Activated CD8-positive, alpha-beta T cell treated with anti-CD3 and anti-CD28 coated beads for 36 hours (primary cell): Measurements from ENCODE around the gene FMN1. TPM values are rescaled to one million over a fixed set of nuclear protein-coding genes. Genes with fewer than 3 reads are reported as not detected.

Experiments used
- ATAC-seq: fragments of 200-7000 bp; cut with Tn5 transposase; one replicate; pipeline ENCODE4 v1.10.0; 2021; ENCODE audit warnings: mild to moderate bottlenecking, moderate library complexity
- CTCF ChIA-PET: fragments of 350-600 bp; sonication (Branson Sonifier 250); formaldehyde crosslinking; loops from one replicate; lab custom pipeline; 2021; ENCODE audit warnings: antibody characterized with exemption; lab: Charles Lee
- POLR2A ChIA-PET: fragments of 350-600 bp; sonication (Branson Sonifier 250); formaldehyde crosslinking; loops from one replicate; lab custom pipeline; 2021; ENCODE audit warnings: antibody characterized with exemption; lab: Charles Lee
- DNase-seq: peaks from one replicate; pipeline ENCODE4 v3.0.0-alpha.2; 2020
- H3K27ac Mint-ChIP-seq: one replicate; pipeline ENCODE4 v1.8.0; 2021; ENCODE audit warnings: mild to moderate bottlenecking, mixed read lengths
- H3K27me3 Mint-ChIP-seq: one replicate; pipeline ENCODE4 v1.8.0; 2021; ENCODE audit warnings: mixed read lengths
- H3K36me3 Mint-ChIP-seq: one replicate; pipeline ENCODE4 v1.8.0; 2021; ENCODE audit warnings: low read depth, mixed read lengths
- H3K4me1 Mint-ChIP-seq: one replicate; pipeline ENCODE4 v1.8.0; 2021; ENCODE audit warnings: low read depth, mixed read lengths
- H3K4me3 Mint-ChIP-seq: one replicate; pipeline ENCODE4 v1.8.0; 2021; ENCODE audit warnings: mild to moderate bottlenecking, moderate library complexity, mixed read lengths
- H3K9me3 Mint-ChIP-seq: one replicate; pipeline ENCODE4 v1.8.0; 2021; ENCODE audit warnings: mixed read lengths
- intact Hi-C: fragments of 100-400 bp; cut with micrococcal nuclease; formaldehyde crosslinking; loops from one replicate; pipeline ENCODE4 v1.10.0; 2022
- total RNA-seq, 2 experiments: library from RNA; stranded (reverse); gene quantifications; one replicate each; pipeline ENCODE4 v1.2.3, GENCODE V29; 2021
- TF ChIP-seq, protein P1 (sequence below): fragments of 200-600 bp; IDR thresholded peaks from one replicate; pipeline ENCODE4 v1.8.0; 2022; ENCODE audit warnings: antibody characterized with exemption, mild to moderate bottlenecking

FMN1 gene
- total RNA-seq, 2 experiments from 2014 or later, result 0.07 TPM; not detected in 1

GRCh38 chr15:32880642-32881041 is 313.9 kb downstream of the FMN1 start:
- no peaks in the 10 kb centered on the region for H3K27me3 Mint-ChIP-seq
- DNase-seq, result no peak
- no peak overlapping the region for H3K27ac Mint-ChIP-seq
- ATAC-seq, result no peak
- ChIA-PET POLR2A (no interaction called here), CTCF (no interaction called here)
- intact Hi-C loops, result loop anchor here (10.0 kb wide), 1 partner anchor 56 kb away; no protein-coding TSS in a partner anchor
- H3K36me3 Mint-ChIP-seq, result no peaks in the 10 kb centered on the region
- H3K4me3 Mint-ChIP-seq, result no peak overlapping the region
- no peaks in the 10 kb centered on the region for H3K4me1 Mint-ChIP-seq
- TF ChIP-seq, protein P1, sequence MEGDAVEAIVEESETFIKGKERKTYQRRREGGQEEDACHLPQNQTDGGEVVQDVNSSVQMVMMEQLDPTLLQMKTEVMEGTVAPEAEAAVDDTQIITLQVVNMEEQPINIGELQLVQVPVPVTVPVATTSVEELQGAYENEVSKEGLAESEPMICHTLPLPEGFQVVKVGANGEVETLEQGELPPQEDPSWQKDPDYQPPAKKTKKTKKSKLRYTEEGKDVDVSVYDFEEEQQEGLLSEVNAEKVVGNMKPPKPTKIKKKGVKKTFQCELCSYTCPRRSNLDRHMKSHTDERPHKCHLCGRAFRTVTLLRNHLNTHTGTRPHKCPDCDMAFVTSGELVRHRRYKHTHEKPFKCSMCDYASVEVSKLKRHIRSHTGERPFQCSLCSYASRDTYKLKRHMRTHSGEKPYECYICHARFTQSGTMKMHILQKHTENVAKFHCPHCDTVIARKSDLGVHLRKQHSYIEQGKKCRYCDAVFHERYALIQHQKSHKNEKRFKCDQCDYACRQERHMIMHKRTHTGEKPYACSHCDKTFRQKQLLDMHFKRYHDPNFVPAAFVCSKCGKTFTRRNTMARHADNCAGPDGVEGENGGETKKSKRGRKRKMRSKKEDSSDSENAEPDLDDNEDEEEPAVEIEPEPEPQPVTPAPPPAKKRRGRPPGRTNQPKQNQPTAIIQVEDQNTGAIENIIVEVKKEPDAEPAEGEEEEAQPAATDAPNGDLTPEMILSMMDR, result no peak
- H3K9me3 Mint-ChIP-seq, result no peaks in the 10 kb centered on the region

GRCh38 chr15:32879980-32880379 is 314.5 kb downstream of the FMN1 start:
- Mint-ChIP-seq H3K36me3 (no peaks in the 10 kb centered on the region), H3K4me1 (no peaks in the 10 kb centered on the region), H3K27ac (no peak overlapping the region), H3K4me3 (no peak overlapping the region), H3K9me3 (no peaks in the 10 kb centered on the region), H3K27me3 (peaks cover 3% of the 10 kb centered on the region)
- intact Hi-C loops, result loop anchor here (10.0 kb wide), 1 partner anchor 55 kb away; no protein-coding TSS in a partner anchor
- no peak for ATAC-seq
- CTCF ChIA-PET, result no interaction called here
- TF ChIP-seq, protein P1, result no peak
- POLR2A ChIA-PET, result no interaction called here
- no peak for DNase-seq

GRCh38 chr15:32878869-32879805 is 315.4 kb downstream of the FMN1 start:
- intact Hi-C loops, result no loop called here
- DNase-seq (no peak), ATAC-seq (no peak)
- no peak overlapping the region for H3K4me3 Mint-ChIP-seq
- H3K9me3 Mint-ChIP-seq, result no peaks in the 10 kb centered on the region
- no peaks in the 10 kb centered on the region for H3K36me3 Mint-ChIP-seq
- no peaks in the 10 kb centered on the region for H3K4me1 Mint-ChIP-seq
- TF ChIP-seq, protein P1, result no peak
- no peak overlapping the region for H3K27ac Mint-ChIP-seq
- ChIA-PET POLR2A (no interaction called here), CTCF (no interaction called here)
- peaks cover 3% of the 10 kb centered on the region for H3K27me3 Mint-ChIP-seq

GRCh38 chr15:32878342-32878741 is 316.2 kb downstream of the FMN1 start:
- ATAC-seq (no peak), DNase-seq (no peak)
- H3K27me3 Mint-ChIP-seq, result peaks cover 3% of the 10 kb centered on the region
- intact Hi-C loops, result no loop called here
- no peaks in the 10 kb centered on the region for H3K9me3 Mint-ChIP-seq
- no peaks in the 10 kb centered on the region for H3K4me1 Mint-ChIP-seq
- ChIA-PET POLR2A (no interaction called here), CTCF (no interaction called here)
- TF ChIP-seq, protein P1, result no peak
- no peak overlapping the region for H3K4me3 Mint-ChIP-seq
- no peak overlapping the region for H3K27ac Mint-ChIP-seq
- no peaks in the 10 kb centered on the region for H3K36me3 Mint-ChIP-seq
